ENCODE measurements around the gene CYCS. TPM values are rescaled to one million over a fixed set of nuclear protein-coding genes. Genes with fewer than 3 reads are reported as not detected.

CYCS gene
- total RNA-seq, 4 donors from 2014 or later, result 15.6 to 52.9 (median 34.9) TPM

GRCh38 chr7:25124465-25125136, 459 bp downstream of the CYCS start:
- intact Hi-C loops (cut with DNase I; ENCODE audit: low total_unique reads), result no loop called here
- TF ChIP-seq CTCF (IDR thresholded peaks at IDR 0.05) (no peak), POLR2A (IDR thresholded peaks at IDR 0.05) (no peak)
- H3K4me3 ChIP-seq (ENCODE audit: low read depth, poor library complexity, severe bottlenecking), result peak overlapping the region; percentile 57
- DNase-seq (ENCODE audit: low spot score in 2 of 2), result peak in 1 of 2 donors; percentile 90
- WGBS, 2 donors, result 1% methylated on average over 31 to 32 of the region's 32 CpGs

DNA sequence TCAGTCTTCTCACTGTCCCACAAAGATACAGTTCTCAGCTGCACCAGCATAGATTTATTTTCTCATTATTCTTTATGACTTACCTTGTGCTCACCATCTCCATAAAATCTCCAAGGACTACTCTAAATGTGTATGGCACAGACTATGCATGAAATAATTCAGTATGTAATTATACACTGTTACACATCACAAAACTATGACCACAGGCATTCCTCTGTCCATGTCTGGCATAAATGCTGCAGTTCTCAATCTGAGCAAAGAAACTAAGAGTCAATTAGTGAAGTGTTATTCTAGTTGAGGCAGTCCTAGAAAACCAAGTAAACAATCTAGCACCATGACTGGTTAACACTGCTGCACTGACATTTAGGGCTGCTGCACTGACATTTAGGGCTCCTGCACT, 2.7 kb downstream of the CYCS start:
- H3K4me3 ChIP-seq (ENCODE audit: low read depth, poor library complexity, severe bottlenecking), result no peak overlapping the region
- intact Hi-C loops (cut with DNase I; ENCODE audit: low total_unique reads), result no loop called here
- TF ChIP-seq CTCF (IDR thresholded peaks at IDR 0.05) (no peak), POLR2A (IDR thresholded peaks at IDR 0.05) (no peak)
- no peak for DNase-seq (ENCODE audit: low spot score in 2 of 2)

- 96 to 98% methylated on average over 9 of the region's 9 CpGs for WGBS, 2 donors
- intact Hi-C loops (cut with DNase I; ENCODE audit: low total_unique reads), result no loop called here
- no peak for TF ChIP-seq POLR2A (IDR thresholded peaks at IDR 0.05)
- no peak for TF ChIP-seq CTCF (IDR thresholded peaks at IDR 0.05)
- DNase-seq (ENCODE audit: low spot score in 2 of 2), result no peak
- no peak overlapping the region for H3K4me3 ChIP-seq (ENCODE audit: low read depth, poor library complexity, severe bottlenecking)
Measured at GRCh38 chr7:25121599-25121998, 3.5 kb downstream of the CYCS start.

GRCh38 chr7:25119102-25119501, 6.0 kb downstream of the CYCS start:
- DNase-seq (ENCODE audit: low spot score in 2 of 2), result no peak
- intact Hi-C loops (cut with DNase I; ENCODE audit: low total_unique reads), result no loop called here
- no peak for TF ChIP-seq POLR2A (IDR thresholded peaks at IDR 0.05)
- no peak for TF ChIP-seq CTCF (IDR thresholded peaks at IDR 0.05)
- WGBS, 2 donors, result 89 to 91% methylated on average over 8 of the region's 8 CpGs
- H3K4me3 ChIP-seq (ENCODE audit: low read depth, poor library complexity, severe bottlenecking), result no peak overlapping the region

DNA sequence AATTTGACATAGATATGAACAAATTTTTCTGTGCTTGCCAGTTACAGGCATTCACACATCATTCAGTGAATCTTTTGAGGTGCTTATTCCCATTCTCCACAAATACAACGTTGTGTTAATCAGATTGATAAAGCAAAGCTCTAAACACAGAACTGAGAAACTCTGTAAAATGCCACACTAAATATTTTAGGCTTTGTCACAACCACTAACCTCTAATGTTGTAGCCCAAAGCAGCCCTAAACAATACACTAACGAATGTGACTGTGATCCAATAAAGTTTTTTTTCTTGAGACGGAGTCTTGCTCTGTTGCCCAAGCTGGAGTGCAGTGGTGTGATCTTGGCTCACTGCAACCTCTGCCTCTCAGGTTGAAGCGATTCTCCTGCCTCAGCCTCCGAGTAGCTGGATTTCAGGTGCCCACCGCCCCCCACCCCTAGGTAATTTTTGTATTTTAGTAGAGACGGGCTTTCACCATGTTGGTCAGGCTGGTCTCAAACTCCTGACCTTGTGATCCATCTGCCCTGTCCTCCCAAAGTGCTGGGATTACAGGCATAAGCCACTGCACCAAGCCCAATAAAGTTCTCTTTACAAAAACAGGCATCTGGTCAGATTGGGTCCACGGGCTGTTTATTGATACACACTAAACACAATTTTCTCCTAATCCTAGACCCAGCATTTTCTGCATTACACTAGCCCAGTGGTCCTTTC, 6.9 kb downstream of the CYCS start:
- no peak overlapping the region for H3K4me3 ChIP-seq (ENCODE audit: low read depth, poor library complexity, severe bottlenecking)
- TF ChIP-seq POLR2A (IDR thresholded peaks at IDR 0.05), result no peak
- no peak for TF ChIP-seq CTCF (IDR thresholded peaks at IDR 0.05)
- intact Hi-C loops (cut with DNase I; ENCODE audit: low total_unique reads), result no loop called here
- no peak for DNase-seq (ENCODE audit: low spot score in 2 of 2)
- WGBS, 2 donors, result 83 to 86% methylated on average over 8 of the region's 8 CpGs
